ENCODE data around the gene TPI1.

GRCh38 chr12:6826734-6827436 is 40.4 kb upstream of the TPI1 start:
- TF ChIP-seq TAF1 (IDR thresholded peaks at IDR 0.05; ENCODE audit: low read depth, low read length) (no peak), POLR2AphosphoS5 (IDR thresholded peaks at IDR 0.05; ENCODE audit: low read depth, low read length) (no peak), CTCF (IDR thresholded peaks at IDR 0.05; ENCODE audit: control extremely low read depth in 1 of 3, insufficient read depth in 1 of 3, low read depth in 1 of 3, low read length in 3 of 3) (no peak), EZH2 (IDR thresholded peaks at IDR 0.05; ENCODE audit: low read depth, low read length, severe bottlenecking) (no peak), SP1 (IDR thresholded peaks at IDR 0.05; ENCODE audit: low read depth, low read length) (no peak), RAD21 (IDR thresholded peaks at IDR 0.05 in 1 of 2, conservative IDR thresholded peaks at IDR 0.05 in 1 of 2; ENCODE audit: low read depth in 2 of 2, low read length in 2 of 2) (0 out of 4 replicates have a peak, but pooled peaks of 1 of the 2 experiments have one; percentile 15), RXRA (IDR thresholded peaks at IDR 0.05; ENCODE audit: insufficient read depth, low read depth, low read length) (no peak), POU5F1 (IDR thresholded peaks at IDR 0.05; ENCODE audit: low read depth, low read length) (no peak), E2F6 (IDR thresholded peaks at IDR 0.05) (no peak), TBP (IDR thresholded peaks at IDR 0.05; ENCODE audit: low read depth, low read length) (no peak), TEAD4 (IDR thresholded peaks at IDR 0.05; ENCODE audit: low read depth, low read length) (no peak), JUN (IDR thresholded peaks at IDR 0.05; ENCODE audit: low read depth, low read length) (no peak), ATF3 (IDR thresholded peaks at IDR 0.05; ENCODE audit: insufficient read depth, low read depth, low read length) (no peak), RNF2 (IDR thresholded peaks at IDR 0.05; ENCODE audit: borderline replicate concordance, low read depth, low read length, missing control alignments, poor library complexity, severe bottlenecking) (no peak)

All from H1 (cell line).